ENCODE results near the gene TRIM71. TPM values are rescaled to one million over a fixed set of nuclear protein-coding genes. Genes with fewer than 3 reads are reported as not detected.

Gene TRIM71
- total RNA-seq, 1 experiment from 2014 or later = 376 TPM

DNA sequence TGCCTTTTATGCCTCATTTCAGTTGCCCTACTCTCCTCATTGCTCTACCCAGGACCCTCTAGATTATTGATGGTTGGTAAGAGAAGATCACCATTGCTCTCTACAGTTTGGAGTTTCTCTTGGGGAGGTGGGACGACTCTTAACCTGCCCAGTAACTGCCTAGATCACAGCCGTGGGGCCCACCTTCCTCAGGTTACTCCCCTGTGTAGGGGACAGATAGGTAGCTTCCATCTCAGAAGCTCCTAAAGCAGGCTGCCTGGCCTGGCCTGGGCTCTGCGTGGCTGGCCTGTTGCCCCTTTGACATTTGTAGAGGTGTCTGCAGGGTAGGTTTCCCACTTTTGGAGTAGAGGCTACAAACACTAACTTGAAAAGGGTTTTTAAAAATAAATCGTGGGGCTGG lies 42.7 kb downstream of the TRIM71 start:
- no peaks in the 10 kb centered on the region for H3K23me2 ChIP-seq (ENCODE audit: insufficient read length, low read depth, low read length, poor library complexity, severe bottlenecking)
- no peak overlapping the region for H3K56ac ChIP-seq (ENCODE audit: insufficient read length, low read depth, low read length)
- H3K9me3 ChIP-seq (ENCODE audit: control insufficient read depth, low read depth, low read length) = no peaks in the 10 kb centered on the region
- H3K18ac ChIP-seq (ENCODE audit: insufficient read length, low read depth, low read length) = no peak overlapping the region
- Mint-ChIP-seq H3K27ac (peak overlapping the region; percentile 62 to 88 (median 72)), H3K27me3 (ENCODE audit: low read depth) (no peaks in the 10 kb centered on the region; the same call in 1 of the 2 replicates), H3K36me3 (ENCODE audit: insufficient read depth in 1 of 3, low read depth in 3 of 3) (peaks cover 7 to 51% (median 32%) of the 10 kb centered on the region in 3 experiments; a peak in 5 of 7 replicates), H3K9me3 (no peaks in the 10 kb centered on the region), H3K4me1 (peaks cover 84 to 92% of the 10 kb centered on the region in 2 experiments), H3K4me3 (peak overlapping the region in 1 of 2 experiments; percentile 8; a peak in 1 of 5 replicates)
- peaks cover 2% of the 10 kb centered on the region for H4K20me1 ChIP-seq (ENCODE audit: control insufficient read depth, insufficient read depth, insufficient read length)
- H3K79me2 ChIP-seq (ENCODE audit: insufficient read depth, low read length) = peaks cover 88% of the 10 kb centered on the region
- no peak overlapping the region for H2BK120ac ChIP-seq (ENCODE audit: low read depth, low read length, poor library complexity, severe bottlenecking)
- no peak overlapping the region for H3K9ac ChIP-seq (ENCODE audit: extremely low read depth, insufficient read length, low read length)
- no peak overlapping the region for H3K23ac ChIP-seq (ENCODE audit: insufficient read length, low read depth, low read length)
- no peaks in the 10 kb centered on the region for H3K79me1 ChIP-seq (ENCODE audit: insufficient read depth, low read depth, low read length, poor library complexity, severe bottlenecking)
- H3T11ph ChIP-seq (ENCODE audit: low read length) = no peak overlapping the region
- no peak overlapping the region for H3K27ac ChIP-seq (ENCODE audit: insufficient read length, low read depth, low read length)
- TF ChIP-seq, protein P1, sequence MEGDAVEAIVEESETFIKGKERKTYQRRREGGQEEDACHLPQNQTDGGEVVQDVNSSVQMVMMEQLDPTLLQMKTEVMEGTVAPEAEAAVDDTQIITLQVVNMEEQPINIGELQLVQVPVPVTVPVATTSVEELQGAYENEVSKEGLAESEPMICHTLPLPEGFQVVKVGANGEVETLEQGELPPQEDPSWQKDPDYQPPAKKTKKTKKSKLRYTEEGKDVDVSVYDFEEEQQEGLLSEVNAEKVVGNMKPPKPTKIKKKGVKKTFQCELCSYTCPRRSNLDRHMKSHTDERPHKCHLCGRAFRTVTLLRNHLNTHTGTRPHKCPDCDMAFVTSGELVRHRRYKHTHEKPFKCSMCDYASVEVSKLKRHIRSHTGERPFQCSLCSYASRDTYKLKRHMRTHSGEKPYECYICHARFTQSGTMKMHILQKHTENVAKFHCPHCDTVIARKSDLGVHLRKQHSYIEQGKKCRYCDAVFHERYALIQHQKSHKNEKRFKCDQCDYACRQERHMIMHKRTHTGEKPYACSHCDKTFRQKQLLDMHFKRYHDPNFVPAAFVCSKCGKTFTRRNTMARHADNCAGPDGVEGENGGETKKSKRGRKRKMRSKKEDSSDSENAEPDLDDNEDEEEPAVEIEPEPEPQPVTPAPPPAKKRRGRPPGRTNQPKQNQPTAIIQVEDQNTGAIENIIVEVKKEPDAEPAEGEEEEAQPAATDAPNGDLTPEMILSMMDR (conservative IDR thresholded peaks at IDR 0.05) = no peak
- no CpG with 5 or more reads among the region's 4 CpGs for WGBS (ENCODE audit: extremely low coverage, insufficient read length, low lambda C conversion rate)
- no peak for DNase-seq
- peaks cover 45% of the 10 kb centered on the region for H3K4me1 ChIP-seq (ENCODE audit: insufficient read depth, low read length)
- H2BK15ac ChIP-seq (ENCODE audit: low read depth, low read length) = no peak overlapping the region
- no peak overlapping the region for H2AFZ ChIP-seq (ENCODE audit: low read length)
- H3K27me3 ChIP-seq (ENCODE audit: insufficient read depth, low read length) = no peaks in the 10 kb centered on the region
- H2BK20ac ChIP-seq (ENCODE audit: low read depth, low read length, poor library complexity, severe bottlenecking) = no peak overlapping the region
- no peak overlapping the region for H2BK5ac ChIP-seq (ENCODE audit: insufficient read length, low read length)
- no peak overlapping the region for H2BK12ac ChIP-seq (ENCODE audit: insufficient read length, low read depth, low read length)
- H3K14ac ChIP-seq (ENCODE audit: insufficient read depth, low read length) = no peak overlapping the region
- no peak overlapping the region for H4K8ac ChIP-seq (replicated peaks; ENCODE audit: insufficient read length, low read depth, low read length)
- H3K4ac ChIP-seq (ENCODE audit: low read depth, low read length) = no peak overlapping the region
- no peak overlapping the region for H2AK5ac ChIP-seq (ENCODE audit: insufficient read length, low read length)
- H4K5ac ChIP-seq (ENCODE audit: insufficient read length, low read depth, low read length) = no peak overlapping the region
- H4K91ac ChIP-seq (ENCODE audit: insufficient read length, low read depth, low read length) = no peak overlapping the region
- no peak overlapping the region for H3K4me2 ChIP-seq (ENCODE audit: insufficient read depth, insufficient read length, low read length)
